SK-N-SH treated with all-trans-retinoic acid at 6 μM for 48 hours (cell line): ENCODE results near the gene NME3.

Experiments used
- ATAC-seq: fragments of 200-7000 bp; cut with Tn5 transposase; 3 replicates; pipeline ENCODE4 v1.9.1; 2020; ENCODE audit warnings: mild to moderate bottlenecking, moderate library complexity
- ARNTL ChIP-seq: fragments of 450-650 bp; formaldehyde crosslinking; IDR thresholded peaks from 2 replicates; pipeline ENCODE4 v1.5.0; 2020; ENCODE audit warnings: low read depth, mild to moderate bottlenecking, moderate library complexity, borderline replicate concordance
- BACH2 ChIP-seq: fragments of 250-450 bp; sonication (Bioruptor Pico); IDR thresholded peaks from 2 replicates; pipeline ENCODE4 v1.9.0; 2021; ENCODE audit warnings: mild to moderate bottlenecking, borderline replicate concordance
- CREB5 ChIP-seq: fragments of 250-450 bp; sonication (Bioruptor Pico); IDR thresholded peaks from 2 replicates; pipeline ENCODE4 v1.5.1; 2020; ENCODE audit warnings: low read depth, mild to moderate bottlenecking, moderate library complexity
- CSDC2 ChIP-seq: fragments of 250-450 bp; sonication (Bioruptor Pico); IDR thresholded peaks from 2 replicates; pipeline ENCODE4 v1.5.0; 2020; ENCODE audit warnings: mild to moderate bottlenecking, moderate library complexity
- CSRNP3 ChIP-seq: fragments of 250-450 bp; sonication (Bioruptor Pico); IDR thresholded peaks from 2 replicates; pipeline ENCODE4 v1.5.1; 2021; ENCODE audit warnings: mild to moderate bottlenecking, moderate library complexity
- ESRRG ChIP-seq: fragments of 250-450 bp; sonication (Bioruptor Pico); IDR thresholded peaks from 2 replicates; pipeline ENCODE4 v1.6.1; 2021; ENCODE audit warnings: mild to moderate bottlenecking
- GLIS3 ChIP-seq: fragments of 250-450 bp; sonication (Bioruptor Pico); IDR thresholded peaks from 2 replicates; pipeline ENCODE4 v1.5.0; 2020; ENCODE audit warnings: mild to moderate bottlenecking, moderate library complexity
- ISL1 ChIP-seq: fragments of 250-450 bp; sonication (Bioruptor Pico); IDR thresholded peaks from 2 replicates; pipeline ENCODE4 v2.1.2; 2022; ENCODE audit warnings: mild to moderate bottlenecking, moderate library complexity
- OSR1 ChIP-seq: fragments of 250-450 bp; sonication (Bioruptor Pico); IDR thresholded peaks from 2 replicates; pipeline ENCODE4 v1.8.0; 2022; ENCODE audit warnings: moderate library complexity, mild to moderate bottlenecking, inconsistent platforms
- PATZ1 ChIP-seq: fragments of 250-450 bp; sonication (Bioruptor Pico); IDR thresholded peaks from 2 replicates; pipeline ENCODE4 v1.8.0; 2020; ENCODE audit warnings: mild to moderate bottlenecking, moderate library complexity, borderline replicate concordance
- POU6F1 ChIP-seq: fragments of 250-450 bp; sonication (Bioruptor Pico); IDR thresholded peaks from 2 replicates; pipeline ENCODE4 v1.8.0; 2021; ENCODE audit warnings: low read depth, mild to moderate bottlenecking, moderate library complexity, borderline replicate concordance
- PPARA ChIP-seq: fragments of 250-450 bp; sonication (Bioruptor Pico); IDR thresholded peaks from 2 replicates; pipeline ENCODE4 v1.5.0; 2020; ENCODE audit warnings: mild to moderate bottlenecking, borderline replicate concordance
- RARB ChIP-seq: fragments of 250-450 bp; sonication (Bioruptor Pico); IDR thresholded peaks from 2 replicates; pipeline ENCODE4 v1.8.0; 2021; ENCODE audit warnings: mild to moderate bottlenecking, moderate library complexity
- SNAI2 ChIP-seq: fragments of 250-450 bp; sonication (Bioruptor Pico); IDR thresholded peaks from 2 replicates; pipeline ENCODE4 v1.5.0; 2020; ENCODE audit warnings: mild to moderate bottlenecking, moderate library complexity
- TOX ChIP-seq: fragments of 250-450 bp; sonication (Bioruptor Pico); IDR thresholded peaks from 2 replicates; pipeline ENCODE4 v1.8.0; 2021; ENCODE audit warnings: mild to moderate bottlenecking, moderate library complexity, borderline replicate concordance
- TSHZ2 ChIP-seq: fragments of 250-450 bp; sonication (Bioruptor Pico); IDR thresholded peaks from 2 replicates; pipeline ENCODE4 v1.5.0; 2020; ENCODE audit warnings: mild to moderate bottlenecking, moderate library complexity
- ZC3H10 ChIP-seq: fragments of 250-450 bp; sonication (Bioruptor Pico); IDR thresholded peaks from 2 replicates; pipeline ENCODE4 v1.5.1; 2021; ENCODE audit warnings: mild to moderate bottlenecking, moderate library complexity
- ZFP3 ChIP-seq: fragments of 250-450 bp; sonication (Bioruptor Pico); IDR thresholded peaks from 2 replicates; pipeline ENCODE4 v1.5.0; 2020; ENCODE audit warnings: mild to moderate bottlenecking, moderate library complexity
- ZFP30 ChIP-seq: fragments of 450-650 bp; formaldehyde crosslinking; IDR thresholded peaks from 2 replicates; pipeline ENCODE4 v1.5.0; 2022; ENCODE audit warnings: mild to moderate bottlenecking, moderate library complexity
- ZNF565 ChIP-seq: fragments of 450-650 bp; formaldehyde crosslinking; conservative IDR thresholded peaks from 2 replicates; pipeline ENCODE4 v1.5.0; 2020; ENCODE audit warnings: low read depth, mild to moderate bottlenecking, moderate library complexity

NME3 gene

GRCh38 chr16:1749152-1750117 lies 21.9 kb downstream of the NME3 start:
- ATAC-seq, result no peak
- no peak for TF ChIP-seq PATZ1 (CRISPR knock-in tag)
- TF ChIP-seq ESRRG (CRISPR knock-in tag), result no peak
- TF ChIP-seq BACH2, result no peak

- ATAC-seq, result no peak
- TF ChIP-seq GLIS3 (CRISPR knock-in tag) (no peak), PPARA (CRISPR knock-in tag) (no peak), ZC3H10 (CRISPR knock-in tag) (no peak)
Measured at GRCh38 chr16:1747934-1748333, 23.4 kb downstream of the NME3 start.

GRCh38 chr16:1746693-1747195 lies 24.6 kb downstream of the NME3 start:
- ATAC-seq, result peak; percentile 9; the same call in 2 of the 3 replicates
- TF ChIP-seq OSR1 (no peak), ZC3H10 (CRISPR knock-in tag) (no peak), ESRRG (CRISPR knock-in tag) (no peak), ZFP30 (CRISPR knock-in tag) (no peak), RARB (CRISPR knock-in tag) (no peak), BACH2 (no peak), CREB5 (CRISPR knock-in tag) (no peak), SNAI2 (no peak), GLIS3 (CRISPR knock-in tag) (no peak), CSDC2 (no peak), ZNF565 (CRISPR knock-in tag) (no peak), POU6F1 (CRISPR knock-in tag) (no peak), PPARA (CRISPR knock-in tag) (no peak), ARNTL (CRISPR knock-in tag) (no peak), TOX (no peak), CSRNP3 (CRISPR knock-in tag) (no peak), ISL1 (CRISPR knock-in tag) (no peak)

- ATAC-seq, result peak; percentile 54
- TF ChIP-seq CREB5 (CRISPR knock-in tag) (no peak), ISL1 (CRISPR knock-in tag) (no peak), ZFP3 (CRISPR knock-in tag) (no peak), POU6F1 (CRISPR knock-in tag) (no peak), OSR1 (no peak), TSHZ2 (CRISPR knock-in tag) (no peak), ZFP30 (CRISPR knock-in tag) (no peak)
Measured at GRCh38 chr16:1745900-1746692, 25.2 kb downstream of the NME3 start.
